Activated T-helper 17 cell treated with anti-CD3 and anti-CD28 coated beads, Interleukin-2, amount 50 U/mL, for 72 hours (primary cell): Measurements from ENCODE around the gene HNRNPH3. TPM values are rescaled to one million over a fixed set of nuclear protein-coding genes. Genes with fewer than 3 reads are reported as not detected.

Experiments used
- ATAC-seq: fragments of 150-1000 bp; cut with Tn5 transposase; replicated peaks from 2 replicates; pipeline ENCODE4 v1.10.0; 2021; ENCODE audit warnings: mild to moderate bottlenecking, moderate library complexity
- H3K27ac Mint-ChIP-seq: one replicate; pipeline ENCODE4 v1.8.0; 2022; ENCODE audit warnings: mixed read lengths
- H3K27me3 Mint-ChIP-seq: one replicate; pipeline ENCODE4 v1.8.0; 2022; ENCODE audit warnings: mixed read lengths
- H3K36me3 Mint-ChIP-seq: one replicate; pipeline ENCODE4 v1.8.0; 2022; ENCODE audit warnings: low read depth, mild to moderate bottlenecking, mixed read lengths
- H3K4me1 Mint-ChIP-seq: one replicate; pipeline ENCODE4 v1.8.0; 2022; ENCODE audit warnings: mixed read lengths
- H3K4me3 Mint-ChIP-seq: one replicate; pipeline ENCODE4 v1.8.0; 2022; ENCODE audit warnings: mild to moderate bottlenecking, mixed read lengths
- H3K9me3 Mint-ChIP-seq: one replicate; pipeline ENCODE4 v1.8.0; 2022; ENCODE audit warnings: mixed read lengths
- total RNA-seq, 2 donors: library from RNA; stranded (reverse); gene quantifications; one replicate each; pipeline ENCODE4 v1.2.3, GENCODE V29; 2022

Gene HNRNPH3
- total RNA-seq, 2 donors from 2014 or later, result 113 to 133 TPM

- H3K4me3 Mint-ChIP-seq, result no peak overlapping the region
- H3K9me3 Mint-ChIP-seq, result no peaks in the 10 kb centered on the region
- no peaks in the 10 kb centered on the region for H3K27me3 Mint-ChIP-seq
- H3K27ac Mint-ChIP-seq, result no peak overlapping the region
- ATAC-seq, result no peak
- peaks cover 11% of the 10 kb centered on the region for H3K4me1 Mint-ChIP-seq
- peaks cover 93% of the 10 kb centered on the region for H3K36me3 Mint-ChIP-seq
Observed at GRCh38 chr10:68342909-68343516, 11.1 kb downstream of the HNRNPH3 start.

GRCh38 chr10:68345621-68346020 lies 13.8 kb downstream of the HNRNPH3 start:
- Mint-ChIP-seq H3K27me3 (no peaks in the 10 kb centered on the region), H3K36me3 (peaks cover 80% of the 10 kb centered on the region), H3K4me1 (peaks cover 11% of the 10 kb centered on the region), H3K27ac (peak overlapping the region; percentile 22), H3K9me3 (no peaks in the 10 kb centered on the region), H3K4me3 (no peak overlapping the region)
- no peak for ATAC-seq

DNA sequence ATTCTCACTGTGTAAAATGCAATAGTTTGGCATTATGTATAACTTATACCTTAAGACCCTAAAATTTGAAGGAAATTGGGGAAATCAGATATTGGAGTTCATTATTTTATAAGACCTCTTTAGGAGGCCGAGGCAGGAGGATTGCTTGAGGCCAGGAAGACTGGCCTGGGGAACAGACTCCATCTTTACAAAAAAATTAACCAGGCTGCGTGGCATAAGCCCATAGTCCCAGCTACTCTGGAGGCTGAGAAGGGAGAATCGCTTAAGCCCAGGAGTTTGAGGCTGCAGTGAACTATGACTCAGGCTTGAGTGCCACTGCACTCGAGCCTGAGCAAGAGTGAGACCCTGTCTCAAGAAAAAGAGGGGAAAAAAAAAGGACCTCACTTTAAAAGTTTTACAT lies 14.9 kb downstream of the HNRNPH3 start:
- Mint-ChIP-seq H3K36me3 (peaks cover 72% of the 10 kb centered on the region), H3K4me1 (peaks cover 7% of the 10 kb centered on the region), H3K27ac (no peak overlapping the region), H3K4me3 (no peak overlapping the region), H3K27me3 (no peaks in the 10 kb centered on the region), H3K9me3 (no peaks in the 10 kb centered on the region)
- no peak for ATAC-seq

DNA sequence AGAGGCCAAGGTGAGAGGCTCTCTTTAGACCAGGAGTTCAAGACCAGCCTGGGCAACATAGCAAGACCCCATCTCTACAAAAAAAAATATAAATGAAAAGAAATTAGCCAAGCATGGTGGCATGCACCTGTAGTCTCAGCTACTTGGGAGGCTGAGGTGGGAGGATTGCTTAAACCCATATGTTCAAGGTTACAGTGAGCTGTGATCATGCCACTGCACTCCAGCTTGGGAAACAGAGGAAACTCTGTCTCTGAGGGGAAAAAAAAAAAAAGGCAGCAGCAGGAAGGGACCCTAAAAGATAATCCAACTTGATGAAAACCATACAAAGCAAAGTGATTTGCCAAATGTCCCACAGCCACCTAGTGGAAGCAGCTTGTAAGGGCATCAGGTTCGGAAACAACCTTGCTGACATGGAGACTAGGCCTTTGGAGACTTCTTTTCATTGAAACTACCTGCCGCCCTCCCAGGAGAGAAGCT lies 16.4 kb downstream of the HNRNPH3 start:
- H3K9me3 Mint-ChIP-seq, result no peaks in the 10 kb centered on the region
- peak overlapping the region; percentile 13 for H3K27ac Mint-ChIP-seq
- no peaks in the 10 kb centered on the region for H3K27me3 Mint-ChIP-seq
- H3K36me3 Mint-ChIP-seq, result peaks cover 72% of the 10 kb centered on the region
- ATAC-seq, result peak; percentile 63
- no peaks in the 10 kb centered on the region for H3K4me1 Mint-ChIP-seq
- no peak overlapping the region for H3K4me3 Mint-ChIP-seq

DNA sequence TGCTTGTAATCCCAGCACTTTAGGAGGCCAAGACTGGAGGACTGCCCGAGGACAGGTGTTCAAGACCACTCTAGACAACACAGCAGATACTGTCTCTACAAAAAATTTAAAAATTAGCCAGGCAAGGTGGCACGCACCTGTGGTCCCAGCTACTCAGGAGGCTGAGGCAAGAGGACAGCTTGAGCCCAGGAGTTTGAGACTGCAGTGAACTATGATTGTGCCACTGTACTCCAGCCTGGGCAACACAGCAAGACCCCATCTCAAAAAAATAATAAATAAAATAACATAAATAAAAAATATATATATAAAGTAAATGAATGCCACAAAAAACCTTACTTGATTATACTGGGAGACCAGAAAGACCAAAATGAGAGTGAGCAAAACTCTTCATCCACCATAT lies 21.7 kb downstream of the HNRNPH3 start:
- peaks cover 47% of the 10 kb centered on the region for H3K36me3 Mint-ChIP-seq
- no peaks in the 10 kb centered on the region for H3K27me3 Mint-ChIP-seq
- no peak for ATAC-seq

DNA sequence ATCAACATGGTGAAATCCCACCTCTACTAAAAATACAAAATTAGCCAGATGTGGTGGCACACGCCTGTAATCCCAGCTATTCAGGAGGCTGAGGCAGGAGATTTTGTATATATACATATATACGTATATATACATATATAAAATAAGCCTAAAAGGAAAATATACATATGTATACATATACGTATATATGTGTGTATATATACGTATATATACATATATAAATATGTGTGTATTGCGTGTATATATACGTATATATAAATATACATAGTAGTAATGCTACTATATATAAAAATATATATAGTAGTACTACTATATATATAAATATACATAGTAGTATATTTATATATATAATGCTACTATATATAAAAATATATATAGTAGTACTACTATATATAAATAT lies 27.3 kb downstream of the HNRNPH3 start:
- H3K9me3 Mint-ChIP-seq, result no peaks in the 10 kb centered on the region
- no peak overlapping the region for H3K27ac Mint-ChIP-seq
- ATAC-seq, result no peak
- H3K4me3 Mint-ChIP-seq, result no peak overlapping the region
- H3K36me3 Mint-ChIP-seq, result peaks cover 40% of the 10 kb centered on the region
- no peaks in the 10 kb centered on the region for H3K4me1 Mint-ChIP-seq
- H3K27me3 Mint-ChIP-seq, result no peaks in the 10 kb centered on the region

More for the DNA sequence above, 21.7 kb downstream of the HNRNPH3 start:
- no peaks in the 10 kb centered on the region for H3K4me1 Mint-ChIP-seq
- no peak overlapping the region for H3K27ac Mint-ChIP-seq
- no peak overlapping the region for H3K4me3 Mint-ChIP-seq
- no peaks in the 10 kb centered on the region for H3K9me3 Mint-ChIP-seq

- no peak for ATAC-seq
- H3K4me3 Mint-ChIP-seq, result no peak overlapping the region
- H3K9me3 Mint-ChIP-seq, result no peaks in the 10 kb centered on the region
- no peaks in the 10 kb centered on the region for H3K4me1 Mint-ChIP-seq
- H3K27me3 Mint-ChIP-seq, result no peaks in the 10 kb centered on the region
- H3K27ac Mint-ChIP-seq, result no peak overlapping the region
- peaks cover 46% of the 10 kb centered on the region for H3K36me3 Mint-ChIP-seq
Observed at GRCh38 chr10:68362590-68362989, 30.7 kb downstream of the HNRNPH3 start.

GRCh38 chr10:68364101-68364886 lies 32.4 kb downstream of the HNRNPH3 start:
- H3K27ac Mint-ChIP-seq, result no peak overlapping the region
- H3K4me1 Mint-ChIP-seq, result no peaks in the 10 kb centered on the region
- ATAC-seq, result no peak
- H3K4me3 Mint-ChIP-seq, result no peak overlapping the region
- no peaks in the 10 kb centered on the region for H3K27me3 Mint-ChIP-seq
- H3K9me3 Mint-ChIP-seq, result no peaks in the 10 kb centered on the region
- H3K36me3 Mint-ChIP-seq, result peaks cover 46% of the 10 kb centered on the region

- Mint-ChIP-seq H3K9me3 (no peaks in the 10 kb centered on the region), H3K4me1 (no peaks in the 10 kb centered on the region), H3K36me3 (peaks cover 55% of the 10 kb centered on the region), H3K27me3 (no peaks in the 10 kb centered on the region), H3K27ac (no peak overlapping the region), H3K4me3 (no peak overlapping the region)
- no peak for ATAC-seq
Observed at GRCh38 chr10:68365611-68366010, 33.7 kb downstream of the HNRNPH3 start.

GRCh38 chr10:68366600-68366999 lies 34.7 kb downstream of the HNRNPH3 start:
- Mint-ChIP-seq H3K27me3 (no peaks in the 10 kb centered on the region), H3K4me3 (no peak overlapping the region), H3K4me1 (no peaks in the 10 kb centered on the region), H3K36me3 (peaks cover 57% of the 10 kb centered on the region), H3K9me3 (no peaks in the 10 kb centered on the region), H3K27ac (no peak overlapping the region)
- no peak for ATAC-seq

DNA sequence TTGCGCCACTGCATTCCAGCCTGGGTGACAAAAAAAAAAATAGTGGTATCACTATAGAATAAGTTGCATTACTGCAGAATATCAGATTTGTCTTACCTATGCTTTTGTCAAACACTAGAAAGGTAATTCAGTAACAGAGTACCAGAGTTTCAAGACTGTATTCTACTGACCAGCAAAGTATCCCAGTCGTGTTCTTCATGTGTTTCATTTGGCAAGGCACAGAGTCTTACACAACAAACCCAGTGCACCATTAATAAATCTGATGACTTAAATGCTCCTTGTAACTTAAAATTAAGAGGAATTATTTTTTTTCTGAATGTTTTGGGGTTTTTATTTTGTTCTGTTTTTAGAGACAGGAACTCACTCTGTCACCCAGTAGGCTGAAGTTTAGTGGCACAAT lies 35.3 kb downstream of the HNRNPH3 start:
- Mint-ChIP-seq H3K27me3 (no peaks in the 10 kb centered on the region), H3K27ac (no peak overlapping the region), H3K36me3 (peaks cover 57% of the 10 kb centered on the region), H3K4me1 (no peaks in the 10 kb centered on the region), H3K9me3 (no peaks in the 10 kb centered on the region), H3K4me3 (no peak overlapping the region)
- no peak for ATAC-seq

DNA sequence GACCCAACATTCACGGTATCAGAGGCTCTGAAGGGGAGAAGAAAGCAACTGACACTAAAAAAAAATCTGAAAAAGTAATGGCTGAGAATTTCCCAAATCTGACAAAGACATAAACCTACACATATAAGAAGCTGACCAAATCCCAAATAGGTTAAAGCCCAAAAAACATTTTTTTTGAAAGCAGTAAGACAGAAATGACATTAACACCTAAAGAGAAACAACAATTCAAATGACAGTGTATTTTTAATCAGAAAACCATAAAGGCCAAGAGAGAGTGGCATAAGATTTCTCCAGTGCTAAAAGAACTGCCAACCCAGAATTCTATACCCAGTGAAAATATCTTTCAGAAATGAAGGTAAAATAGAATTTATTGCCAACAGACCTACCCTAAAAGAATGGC lies 39.7 kb downstream of the HNRNPH3 start:
- Mint-ChIP-seq H3K27ac (no peak overlapping the region), H3K4me1 (no peaks in the 10 kb centered on the region), H3K4me3 (no peak overlapping the region), H3K27me3 (no peaks in the 10 kb centered on the region), H3K9me3 (no peaks in the 10 kb centered on the region), H3K36me3 (peaks cover 60% of the 10 kb centered on the region)
- no peak for ATAC-seq

- peaks cover 72% of the 10 kb centered on the region for H3K36me3 Mint-ChIP-seq
- no peak overlapping the region for H3K27ac Mint-ChIP-seq
- no peak for ATAC-seq
- H3K27me3 Mint-ChIP-seq, result no peaks in the 10 kb centered on the region
- no peak overlapping the region for H3K4me3 Mint-ChIP-seq
- no peaks in the 10 kb centered on the region for H3K4me1 Mint-ChIP-seq
- H3K9me3 Mint-ChIP-seq, result no peaks in the 10 kb centered on the region
Observed at GRCh38 chr10:68385740-68386139, 53.9 kb downstream of the HNRNPH3 start.
